Fibroblast of gingiva (primary cell): ENCODE data around the gene RPS21.
"Not testable (repeated sequence)": the region's sequence is repeated elsewhere in the genome, so short reads cannot be mapped to it uniquely, and the experiment has no call there.

ENCODE experiments used
- DNase-seq: peaks from one replicate; pipeline ENCODE4 v3.0.0-alpha.2; 2011; ENCODE audit warnings: low read depth

Gene RPS21

DNA sequence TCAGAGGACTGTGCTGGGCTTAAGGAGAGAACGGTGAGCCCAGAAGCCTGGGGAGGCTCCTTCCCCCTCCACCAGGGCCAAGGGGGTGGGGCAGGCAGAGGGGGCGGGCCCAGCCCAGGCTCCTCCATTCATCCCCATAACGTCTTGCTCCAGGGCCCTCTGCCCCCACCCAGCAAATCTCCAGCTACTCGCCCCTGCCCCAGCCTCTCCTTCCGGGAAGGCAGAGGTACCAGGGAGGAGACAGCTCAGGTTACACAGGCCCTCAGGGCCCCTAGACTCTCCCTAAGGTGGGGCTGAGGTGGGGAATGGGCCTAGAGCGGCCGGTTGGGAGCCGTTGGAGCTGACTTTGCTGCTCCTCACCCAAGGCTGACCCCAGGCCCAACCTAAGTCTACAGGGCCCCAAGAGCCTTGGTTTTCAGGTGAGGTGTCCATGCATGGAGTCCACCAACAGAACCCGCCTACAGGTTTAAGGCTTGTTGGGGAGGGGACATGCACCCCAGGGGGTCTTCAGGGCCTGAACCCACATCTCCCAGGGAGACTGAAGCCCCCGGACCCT lies 21.0 kb upstream of the RPS21 start:
- DNase-seq: no peak

DNA sequence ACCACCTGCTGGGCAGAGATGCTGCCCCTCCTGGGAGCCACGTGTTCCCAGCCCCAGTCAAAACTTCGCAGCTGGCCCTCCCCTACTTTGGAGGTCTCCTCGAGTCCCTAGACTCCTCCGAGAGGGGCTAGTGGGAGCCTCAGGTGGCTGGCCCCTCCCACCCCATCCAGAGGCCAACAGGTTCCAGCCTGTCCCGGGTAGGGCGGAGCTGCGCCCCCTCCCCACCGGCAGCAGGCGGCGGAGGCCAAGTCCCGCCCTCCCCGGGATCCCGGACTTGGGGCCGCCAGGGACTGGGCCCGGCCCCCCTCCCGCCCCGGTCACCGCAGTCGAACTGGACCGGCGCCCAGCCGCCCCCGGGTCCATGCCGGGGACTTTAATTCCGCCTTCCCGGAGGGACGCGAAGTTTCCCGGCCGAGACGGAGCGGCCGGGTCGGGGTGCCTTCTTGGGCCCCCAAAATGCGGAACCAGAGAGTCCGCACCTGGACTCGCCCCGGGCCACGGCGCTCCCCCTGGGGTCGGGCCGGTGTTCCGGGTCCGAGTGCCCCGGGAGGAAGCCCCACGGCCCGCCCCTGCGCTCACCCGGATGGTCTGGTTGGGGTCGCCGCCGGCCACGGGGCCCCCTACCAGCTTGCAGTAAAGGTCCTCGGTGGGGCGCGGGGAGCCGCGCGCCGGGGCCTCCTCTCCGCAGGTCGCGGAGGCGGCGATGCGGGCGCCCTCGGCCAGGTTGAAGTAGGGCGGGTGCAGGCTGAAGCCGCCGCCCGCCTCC lies 20.4 kb upstream of the RPS21 start:
- no peak for DNase-seq

DNA sequence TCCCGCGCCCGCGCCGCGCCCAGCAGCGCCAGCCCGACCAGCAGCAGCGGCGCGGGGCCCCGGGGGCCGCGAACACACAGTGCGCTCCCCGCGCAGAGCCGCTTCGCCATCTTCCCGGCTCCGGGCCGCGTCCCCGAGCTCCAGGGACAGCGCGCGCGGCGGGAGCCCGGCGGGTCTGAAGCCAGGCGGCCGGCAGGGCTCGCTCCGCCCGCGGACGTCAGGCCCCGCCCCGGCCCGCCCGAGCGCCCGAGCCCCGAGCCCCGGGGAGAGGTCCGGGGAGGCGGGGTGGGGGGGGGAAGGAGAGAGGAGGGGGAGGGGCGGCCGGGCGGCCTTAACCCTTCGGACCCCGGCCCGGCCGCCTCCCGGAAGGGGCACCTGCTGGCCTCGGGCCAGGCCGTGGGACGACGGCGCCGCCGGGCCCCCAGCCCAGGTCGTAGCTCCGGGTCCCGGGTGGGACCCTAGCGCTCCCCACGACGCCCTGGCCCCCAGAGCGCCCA lies 19.7 kb upstream of the RPS21 start, which contains the start of gene LAMA5:
Gene LAMA5 (minus strand): TSS at position 177 of the 497 bp plus-strand sequence. CDS start 67 bp downstream, at position 110.
- peak; percentile 34 for DNase-seq

DNA sequence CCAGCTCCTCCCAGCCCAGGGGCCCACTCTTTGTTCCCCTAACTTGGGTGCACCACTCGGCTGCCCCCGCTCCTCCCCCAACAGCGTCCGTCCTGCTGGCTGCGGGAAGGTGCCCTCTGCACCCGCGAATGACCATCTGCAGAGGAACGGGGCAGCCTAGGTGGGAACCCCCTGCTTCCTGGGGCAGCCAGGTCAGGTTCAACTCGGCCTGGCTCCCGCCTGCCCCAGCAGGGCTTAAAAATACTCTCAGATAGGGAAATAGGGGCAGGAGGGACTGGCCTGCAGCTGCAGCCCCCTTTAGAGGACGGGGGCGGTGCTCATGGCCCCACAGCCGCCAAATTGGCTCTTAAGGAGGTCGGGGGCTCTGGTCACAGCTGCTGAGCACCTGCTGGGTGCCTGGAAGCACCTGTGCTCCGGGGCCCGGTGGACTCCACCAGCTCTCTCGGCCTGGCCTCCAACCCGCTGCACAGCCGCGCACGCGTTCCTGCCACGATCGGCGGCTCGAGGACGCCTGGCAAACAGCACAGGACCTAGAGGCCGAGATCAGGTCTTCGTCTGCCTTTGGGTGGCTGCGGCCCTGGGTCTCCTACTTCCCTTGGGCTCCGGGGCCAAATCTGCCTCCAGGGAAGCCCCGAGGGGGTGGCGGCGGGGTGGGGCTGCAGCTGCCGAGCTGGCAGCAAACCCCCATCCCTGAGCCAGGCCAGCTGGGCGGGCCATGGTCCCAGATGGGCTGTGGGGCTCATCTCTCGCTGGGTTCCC lies 19.1 kb upstream of the RPS21 start:
- no peak for DNase-seq

DNA sequence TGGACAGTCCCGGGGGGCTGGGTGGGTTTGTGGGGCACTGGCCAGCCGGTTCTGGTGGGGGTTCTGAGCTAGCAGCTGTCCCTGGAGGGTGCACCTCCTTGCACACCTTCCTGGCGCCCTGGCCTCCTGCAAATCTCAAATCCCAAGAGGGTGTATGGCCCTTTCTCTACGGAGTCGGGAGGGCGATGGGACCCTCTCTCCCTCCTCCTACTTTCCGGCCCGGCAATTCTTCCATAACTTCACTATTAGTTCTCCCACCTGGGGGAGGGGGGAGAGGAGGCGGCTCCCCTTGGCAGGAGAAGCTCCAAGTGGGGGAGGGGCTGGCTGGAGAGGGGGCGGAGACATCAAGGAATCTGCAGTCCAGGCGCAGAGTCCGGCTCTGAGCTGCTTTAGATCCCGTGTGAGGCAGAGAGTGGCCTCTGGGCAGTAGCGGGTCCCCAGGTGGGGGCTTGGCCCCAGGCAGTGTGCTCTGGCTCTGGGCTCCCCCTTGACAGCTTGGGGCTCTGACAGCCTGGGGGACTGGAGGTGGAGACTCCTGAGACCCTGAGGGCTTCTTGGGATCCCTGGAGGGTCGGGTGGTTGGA lies 18.4 kb upstream of the RPS21 start:
- DNase-seq: no peak

DNA sequence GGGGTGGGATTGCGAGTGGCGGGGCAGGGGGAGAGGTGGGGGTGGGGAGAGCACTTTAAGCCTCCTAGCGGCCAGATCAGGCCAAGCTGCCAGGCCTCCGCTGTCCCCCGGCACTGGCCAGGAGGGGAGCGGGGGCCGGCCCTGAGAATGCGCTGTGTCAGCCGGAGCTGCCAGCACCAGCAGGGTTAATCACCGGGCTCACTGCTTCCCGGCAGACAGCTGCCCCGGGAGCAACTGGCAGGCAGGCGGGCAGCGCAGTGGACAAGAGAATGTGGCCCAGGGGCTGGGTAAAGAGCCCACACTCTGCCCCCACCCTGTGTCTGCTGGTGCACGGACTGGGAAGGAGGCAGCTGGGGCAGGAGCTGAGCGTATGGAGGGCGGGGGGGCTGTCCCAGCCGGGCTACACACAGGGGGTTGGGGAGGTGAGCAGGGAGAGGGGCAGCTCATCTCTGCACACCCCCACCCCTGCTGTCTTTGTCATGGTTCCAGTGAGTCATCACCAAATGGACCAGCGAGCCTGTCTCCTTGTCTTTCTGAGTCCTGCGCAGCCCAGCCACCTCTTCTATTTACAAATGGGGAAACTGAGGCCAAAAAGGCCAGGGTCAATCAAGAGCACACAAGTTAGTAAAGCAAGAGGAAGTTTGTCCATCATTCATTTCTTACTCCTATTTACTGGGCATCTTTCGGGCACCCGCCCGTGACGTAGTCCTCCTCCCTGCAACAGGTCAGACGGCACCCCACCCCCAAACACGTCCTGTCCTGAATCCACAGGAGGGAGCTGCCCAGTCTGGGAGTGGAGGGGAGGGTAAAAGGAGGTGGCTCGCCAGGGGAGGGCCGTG lies 17.7 kb upstream of the RPS21 start:
- DNase-seq: peak; percentile 60

DNA sequence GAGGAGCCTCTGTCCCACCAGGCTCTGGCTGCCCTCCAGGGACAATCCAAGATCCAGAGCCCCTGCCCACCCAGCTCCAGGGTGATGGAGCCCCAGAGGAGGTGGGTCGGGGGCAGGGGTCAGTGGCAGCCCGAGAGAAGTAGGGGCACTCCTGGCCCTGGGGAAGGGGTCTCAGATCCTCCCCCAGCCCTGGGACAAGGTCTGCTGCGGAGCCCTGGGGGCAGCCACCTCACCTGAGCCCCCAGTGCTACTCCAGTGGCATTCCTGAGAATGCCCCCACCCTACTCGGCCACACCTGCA lies 17.1 kb upstream of the RPS21 start:
- DNase-seq: no peak

DNA sequence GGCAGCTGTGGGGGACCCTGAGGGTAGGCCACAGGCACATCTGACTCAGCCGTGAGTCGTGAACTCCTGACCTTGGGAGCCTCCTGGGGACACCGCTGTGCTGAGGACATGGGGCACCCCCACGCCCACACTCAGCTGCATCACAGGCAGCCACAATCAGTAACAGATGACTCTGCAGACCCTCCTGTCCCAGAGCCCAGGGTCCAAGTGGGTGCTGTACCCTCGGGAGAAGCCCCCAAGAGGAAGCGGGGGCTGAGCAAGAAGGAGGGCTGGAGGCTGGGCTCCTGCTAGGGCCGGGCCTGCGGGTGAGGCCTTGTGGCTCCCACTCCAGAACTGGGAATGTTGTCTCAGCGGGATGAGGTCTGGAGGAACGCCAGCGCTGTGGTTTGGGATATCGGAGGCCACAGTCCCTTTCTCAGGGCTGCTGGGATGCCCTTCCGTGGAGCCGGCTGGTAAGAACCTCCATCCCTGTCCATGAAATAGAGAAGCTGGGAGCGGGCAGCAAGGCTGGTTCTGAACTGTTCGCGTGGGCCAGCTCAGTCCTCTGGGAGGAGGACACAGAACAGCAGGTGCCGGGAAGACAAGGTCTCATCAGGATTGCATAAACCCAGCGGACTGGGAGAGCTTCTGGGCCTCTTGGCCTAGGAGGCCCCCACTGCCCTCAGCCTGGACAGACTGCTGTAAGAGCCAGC lies 16.6 kb upstream of the RPS21 start:
- peak; percentile 61 for DNase-seq

DNA sequence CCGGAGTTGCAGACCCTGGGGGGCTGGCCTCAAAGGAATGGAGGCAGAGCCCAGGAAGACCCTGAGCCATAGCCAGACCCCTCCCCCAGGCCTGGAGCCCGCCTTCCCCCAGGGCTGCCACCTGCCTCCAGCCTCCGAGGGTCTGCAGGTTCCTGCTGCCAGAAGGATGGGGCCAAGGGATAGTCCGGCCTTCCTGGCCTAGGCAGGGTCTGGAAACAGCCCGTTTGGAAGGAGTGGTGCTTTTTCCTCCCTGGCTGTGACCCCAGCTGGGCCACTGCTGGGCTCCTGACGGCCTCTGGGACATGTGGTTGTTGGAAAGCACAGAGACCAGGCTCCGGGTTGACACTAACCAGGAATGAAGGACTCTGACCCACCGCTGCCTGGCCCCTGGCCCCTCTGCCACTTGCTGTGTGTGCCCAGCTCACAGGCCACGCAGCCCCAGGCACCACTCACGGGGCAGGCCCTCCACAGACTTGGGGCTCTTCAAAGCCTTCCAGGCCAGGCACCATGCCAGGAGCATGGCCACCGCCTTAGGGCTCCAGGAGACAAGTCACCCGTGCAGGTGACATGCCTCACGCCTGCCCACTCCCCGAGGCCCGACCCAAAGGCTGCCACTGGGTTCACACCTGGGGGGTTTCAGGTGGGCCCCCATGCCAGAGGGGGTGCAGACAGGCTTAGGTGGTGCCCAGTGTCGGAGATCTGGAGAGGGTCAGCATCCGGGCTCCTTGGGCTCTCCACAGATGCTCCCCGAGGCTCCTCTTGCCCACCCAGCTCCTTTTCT lies 15.9 kb upstream of the RPS21 start:
- no peak for DNase-seq

DNA sequence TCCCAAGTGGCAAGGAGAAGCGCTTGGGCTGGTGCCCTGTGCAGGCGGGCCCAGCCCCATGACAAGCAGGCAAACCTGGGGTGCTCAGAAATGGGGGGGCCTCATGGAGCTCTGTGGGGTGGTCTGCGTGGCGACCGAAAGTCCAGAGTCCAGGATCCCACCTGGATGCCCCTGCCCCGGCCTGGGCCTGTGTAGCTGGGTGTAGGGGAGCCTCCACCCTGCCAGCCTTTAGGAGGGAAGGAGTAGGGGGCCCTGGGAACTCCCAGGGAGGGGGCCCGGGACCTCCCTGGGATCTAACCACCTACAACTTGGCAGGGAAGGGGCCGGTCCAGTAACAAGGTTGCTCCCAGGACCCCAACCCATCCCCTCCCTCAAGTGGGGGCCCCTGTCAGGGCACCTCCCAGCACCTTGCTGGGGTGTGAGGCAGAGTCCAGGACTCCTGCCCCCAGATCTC lies 15.3 kb upstream of the RPS21 start:
- no peak for DNase-seq

DNA sequence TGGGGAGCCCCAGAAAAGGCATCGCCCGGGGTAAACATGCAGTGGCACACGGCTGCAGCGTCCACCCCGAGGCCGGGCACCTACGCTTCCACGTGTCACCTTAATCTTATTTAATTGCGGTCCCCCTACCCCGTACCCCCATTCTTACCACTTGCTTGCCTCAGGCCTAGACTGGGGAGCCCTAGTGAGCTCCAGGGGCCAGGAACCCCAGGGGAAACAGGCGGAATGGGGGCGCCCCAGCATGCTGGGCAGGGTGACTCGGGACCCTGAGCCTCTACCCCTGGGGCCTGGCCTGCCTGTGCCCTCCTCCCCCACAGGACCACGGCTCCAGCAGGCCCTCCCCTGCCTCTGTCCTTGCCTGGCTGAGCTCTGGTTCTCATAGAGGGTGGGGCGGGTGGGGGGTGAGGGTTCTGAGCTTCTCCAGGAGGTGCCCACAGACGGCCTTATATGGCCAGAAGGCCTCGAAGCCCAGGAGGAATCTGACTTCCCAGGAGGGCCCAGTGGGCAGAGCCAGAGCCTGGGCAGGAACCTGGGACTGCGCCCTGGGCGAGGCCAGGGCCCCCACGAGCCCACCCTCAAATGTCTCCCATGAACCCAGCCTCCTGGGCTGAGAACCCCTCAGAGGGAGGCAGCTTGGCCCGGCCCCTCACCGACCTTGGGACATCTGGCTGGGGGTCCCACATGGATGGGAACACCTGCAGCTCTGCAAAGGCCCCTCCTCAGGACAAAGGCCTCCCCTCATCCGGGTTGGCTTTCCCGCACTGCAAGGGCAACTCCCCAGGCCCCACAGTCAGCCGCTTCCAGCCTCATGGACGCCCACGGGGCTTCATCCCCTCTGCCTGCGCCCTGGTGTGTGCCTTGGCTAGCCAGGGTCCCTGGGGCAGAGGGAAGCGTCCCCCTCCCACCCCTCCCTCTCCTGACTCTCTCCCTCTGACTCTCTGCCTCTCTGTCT lies 14.6 kb upstream of the RPS21 start:
- DNase-seq: no peak

DNA sequence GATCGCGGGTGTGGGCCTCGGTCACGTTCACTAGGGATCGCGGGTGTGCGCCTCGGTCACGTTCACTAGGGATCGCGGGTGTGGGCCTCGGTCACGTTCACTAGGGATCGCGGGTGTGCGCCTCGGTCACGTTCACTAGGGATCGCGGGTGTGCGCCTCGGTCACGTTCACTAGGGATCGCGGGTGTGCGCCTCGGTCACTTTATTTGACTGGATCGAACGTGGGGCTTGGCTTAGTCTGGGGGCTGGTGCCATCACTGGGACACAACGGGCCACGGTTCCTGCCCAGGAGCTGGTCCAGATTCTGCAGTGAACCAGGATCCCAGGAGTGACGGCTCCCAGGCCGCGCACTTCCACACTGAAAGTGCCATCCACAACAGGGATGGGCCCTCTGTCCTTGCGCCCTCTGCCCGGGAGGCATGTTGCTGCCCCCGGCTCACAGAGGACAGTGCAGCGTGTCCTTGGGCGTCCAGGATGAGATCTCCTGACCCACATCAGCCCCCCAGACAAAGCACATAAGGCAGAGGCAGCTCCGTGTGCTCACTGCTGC lies 13.2 kb upstream of the RPS21 start:
- not testable (repeated sequence) for DNase-seq

DNA sequence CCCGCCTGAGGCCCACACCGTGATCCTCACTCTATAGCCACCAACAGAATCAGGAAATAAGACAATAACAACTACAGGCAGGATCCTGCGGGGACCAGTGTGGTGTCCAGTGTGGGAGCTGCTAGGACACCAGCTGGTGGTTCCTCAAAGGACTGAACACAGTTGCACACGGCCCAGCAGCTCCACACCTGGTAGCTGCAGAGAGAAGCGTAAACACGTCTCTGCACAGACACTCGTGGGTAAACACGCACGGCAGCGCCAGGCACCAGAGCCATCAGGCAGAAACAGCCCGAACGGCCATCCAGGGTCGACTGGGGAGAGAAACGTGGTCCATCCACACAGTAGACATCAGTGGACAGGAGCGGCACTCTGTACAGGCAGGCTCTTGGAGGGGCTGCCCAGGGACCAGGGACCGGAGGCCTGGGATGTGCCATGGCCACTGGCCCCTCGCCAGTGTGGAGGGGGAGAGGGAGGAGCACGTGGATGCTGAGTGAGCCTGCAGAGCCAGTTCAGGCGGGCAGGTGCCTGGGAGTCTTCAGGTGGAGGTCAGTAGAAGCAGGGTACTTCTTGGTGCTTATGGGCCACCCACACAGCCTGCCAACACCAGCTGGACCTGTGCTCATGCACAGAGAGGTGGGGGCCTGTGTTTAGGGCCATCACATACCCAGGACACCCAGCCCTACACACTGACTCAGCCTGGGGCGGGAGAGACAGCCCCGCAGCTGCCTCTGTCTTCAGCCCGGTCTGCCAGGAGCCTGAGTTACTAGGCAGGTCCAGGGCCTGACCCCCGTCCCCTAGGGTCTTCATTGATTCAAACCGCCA lies 12.4 kb upstream of the RPS21 start:
- DNase-seq: no peak

DNA sequence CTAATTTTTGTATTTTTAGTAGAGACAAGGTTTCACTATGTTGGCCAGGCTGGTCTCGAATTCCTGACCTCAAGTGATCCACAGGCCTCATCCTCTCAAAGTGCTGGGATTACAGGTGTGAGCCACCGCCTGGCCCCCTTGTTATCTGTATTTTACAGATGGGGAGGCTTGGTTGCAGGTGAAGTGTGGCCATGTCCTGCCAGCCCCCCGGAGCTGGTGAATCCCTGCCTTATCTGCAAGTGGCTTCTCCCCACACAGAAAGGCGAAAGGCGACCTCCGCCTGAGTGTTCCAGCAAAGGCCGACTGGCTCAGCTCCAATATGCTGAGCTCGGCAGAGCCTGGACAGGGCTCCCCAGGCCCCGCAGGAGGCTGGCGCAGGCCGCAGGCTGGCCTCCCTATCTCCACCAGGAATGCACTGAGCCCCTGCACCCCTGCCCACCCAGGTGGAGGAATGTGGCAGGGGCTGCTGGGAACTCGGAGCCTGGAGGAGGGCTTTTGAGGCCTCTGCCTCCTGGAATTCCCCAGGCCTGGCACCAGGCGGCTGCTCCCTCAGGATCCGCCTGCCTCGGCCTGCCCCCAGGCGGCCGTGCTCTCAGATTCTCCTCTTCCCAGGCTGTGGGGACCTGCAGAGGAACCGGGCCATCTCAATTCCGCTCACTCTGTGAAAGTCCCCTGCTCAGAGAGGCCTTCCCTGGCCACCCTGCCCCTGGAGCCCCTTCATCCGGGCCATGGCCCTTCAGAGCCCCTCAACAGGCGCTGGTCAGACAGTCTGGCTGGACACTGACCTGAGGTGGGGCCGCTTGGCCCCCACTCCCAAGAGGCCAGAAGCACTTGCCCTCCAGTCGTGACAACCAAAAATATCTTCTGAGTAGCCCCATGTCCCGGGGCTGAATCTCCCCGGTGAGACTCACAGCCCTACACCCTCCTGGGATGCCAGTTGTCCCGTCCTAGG lies 10.5 kb upstream of the RPS21 start:
- DNase-seq: peak; percentile 58

DNA sequence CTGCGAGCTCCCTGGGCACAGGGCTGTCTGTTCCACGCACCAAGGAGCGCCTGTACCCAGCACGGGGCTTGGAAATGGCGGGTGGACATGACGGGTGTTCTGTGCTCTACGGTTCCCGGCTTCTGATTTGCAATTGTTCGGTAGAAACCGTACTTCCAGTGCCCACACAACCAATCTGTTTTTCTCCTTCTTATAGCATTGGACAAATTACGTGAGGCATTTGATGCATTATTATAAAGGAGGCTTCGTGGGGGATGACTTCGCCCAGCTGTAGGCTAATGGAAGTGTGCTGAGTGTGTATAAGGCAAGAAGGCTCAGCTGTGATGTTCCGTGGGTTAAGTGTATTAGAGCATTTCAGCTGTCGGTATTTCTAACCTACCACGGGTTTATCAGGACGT lies 9.8 kb upstream of the RPS21 start:
- no peak for DNase-seq

DNA sequence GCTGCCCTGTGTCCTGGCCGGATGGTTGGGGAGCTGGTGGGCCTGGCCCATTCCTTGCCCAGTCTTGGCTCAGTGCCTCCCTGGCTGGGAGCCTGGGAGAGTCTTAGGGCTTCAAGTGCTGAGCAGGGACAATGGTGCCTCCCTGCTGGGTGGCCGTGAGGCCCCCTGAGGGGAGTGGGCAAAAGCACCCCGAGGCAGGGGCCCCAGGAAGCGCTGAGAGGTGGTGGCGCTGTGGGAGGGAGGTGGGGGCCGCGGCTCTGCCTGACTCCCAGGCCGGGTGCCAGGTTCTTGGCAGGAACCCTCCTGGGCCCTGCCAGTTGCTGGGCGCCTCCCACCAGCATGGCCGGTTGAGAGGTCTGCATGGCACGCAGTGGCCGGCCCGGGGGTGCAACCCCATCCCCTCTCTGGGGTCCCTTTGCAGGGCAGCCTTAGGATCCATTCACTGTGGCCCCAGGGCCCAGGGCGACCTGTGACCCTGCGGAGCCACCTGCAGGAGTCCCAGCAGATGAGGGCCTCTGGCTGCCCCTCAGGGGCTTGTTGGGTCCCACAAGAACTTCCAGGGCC lies 9.2 kb upstream of the RPS21 start:
- DNase-seq: no peak
